Astrocyte of the spinal cord (primary cell): ENCODE results near the gene NDUFA13.

Experiments
- DNase-seq: peaks from one replicate; pipeline ENCODE4 v3.0.0; 2011; ENCODE audit warnings: low read depth, low spot score
- H3K4me3 ChIP-seq: 2 replicates; pipeline ENCODE4 v1.5.1; 2011; ENCODE audit warnings: low read depth, mild to moderate bottlenecking, low read length, moderate library complexity
- in situ Hi-C: cut with HindIII; loops from 2 replicates; pipeline ENCODE4 v1.10.0; 2017; ENCODE audit warnings: low sequenced_read_pairs
- TF ChIP-seq, protein P1 (sequence below): IDR thresholded peaks from 2 replicates; pipeline ENCODE4 v1.5.1; 2012; ENCODE audit warnings: low read depth, mild to moderate bottlenecking, low read length, inconsistent platforms

Gene NDUFA13

GRCh38 chr19:19532806-19533701 is 17.0 kb downstream of the NDUFA13 start:
- in situ Hi-C loops = no loop called here

GRCh38 chr19:19533841-19534240 is 17.8 kb downstream of the NDUFA13 start:
- no peak overlapping the region for H3K4me3 ChIP-seq
- DNase-seq = no peak
- TF ChIP-seq, protein P1, sequence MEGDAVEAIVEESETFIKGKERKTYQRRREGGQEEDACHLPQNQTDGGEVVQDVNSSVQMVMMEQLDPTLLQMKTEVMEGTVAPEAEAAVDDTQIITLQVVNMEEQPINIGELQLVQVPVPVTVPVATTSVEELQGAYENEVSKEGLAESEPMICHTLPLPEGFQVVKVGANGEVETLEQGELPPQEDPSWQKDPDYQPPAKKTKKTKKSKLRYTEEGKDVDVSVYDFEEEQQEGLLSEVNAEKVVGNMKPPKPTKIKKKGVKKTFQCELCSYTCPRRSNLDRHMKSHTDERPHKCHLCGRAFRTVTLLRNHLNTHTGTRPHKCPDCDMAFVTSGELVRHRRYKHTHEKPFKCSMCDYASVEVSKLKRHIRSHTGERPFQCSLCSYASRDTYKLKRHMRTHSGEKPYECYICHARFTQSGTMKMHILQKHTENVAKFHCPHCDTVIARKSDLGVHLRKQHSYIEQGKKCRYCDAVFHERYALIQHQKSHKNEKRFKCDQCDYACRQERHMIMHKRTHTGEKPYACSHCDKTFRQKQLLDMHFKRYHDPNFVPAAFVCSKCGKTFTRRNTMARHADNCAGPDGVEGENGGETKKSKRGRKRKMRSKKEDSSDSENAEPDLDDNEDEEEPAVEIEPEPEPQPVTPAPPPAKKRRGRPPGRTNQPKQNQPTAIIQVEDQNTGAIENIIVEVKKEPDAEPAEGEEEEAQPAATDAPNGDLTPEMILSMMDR = no peak
- in situ Hi-C loops = no loop called here

More at GRCh38 chr19:19532806-19533701, 17.0 kb downstream of the NDUFA13 start:
- no peak for DNase-seq
- no peak overlapping the region for H3K4me3 ChIP-seq
- TF ChIP-seq, protein P1 = no peak

DNA sequence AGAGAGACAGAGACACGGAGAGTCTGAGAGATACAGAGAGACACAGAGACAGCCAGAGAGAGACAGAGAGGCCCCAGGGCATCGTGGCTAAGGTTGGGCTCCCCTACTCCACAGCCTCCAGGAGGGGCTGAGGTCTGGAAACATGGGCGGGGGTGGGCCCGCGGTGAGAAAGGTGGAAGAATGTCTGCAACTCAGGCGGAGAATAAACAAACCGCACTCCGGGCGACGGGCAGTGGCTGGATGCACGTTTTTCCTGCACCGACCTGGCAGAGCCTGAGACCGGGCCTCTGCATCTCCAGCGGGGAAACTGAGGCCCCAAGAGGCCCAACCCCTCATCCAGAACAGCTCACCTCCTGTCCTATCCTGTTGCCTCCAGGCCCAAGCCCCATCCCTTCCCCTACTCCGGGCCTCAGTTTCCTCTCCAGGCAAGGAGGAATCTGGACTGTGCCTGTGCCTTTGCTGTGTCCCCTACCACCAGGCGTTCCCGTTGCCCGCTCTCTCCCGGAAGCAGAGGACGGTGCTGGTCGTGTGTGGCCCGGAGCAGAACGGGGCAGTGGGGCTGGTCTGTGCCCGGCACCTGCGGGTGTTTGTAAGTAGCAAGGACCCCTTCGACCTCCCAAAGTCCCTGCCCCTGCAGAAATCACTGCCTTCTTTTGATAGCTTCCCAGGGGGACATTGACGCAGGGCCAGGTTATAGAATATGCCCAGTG is 18.7 kb downstream of the NDUFA13 start:
- in situ Hi-C loops = no loop called here
- TF ChIP-seq, protein P1 = no peak
- no peak for DNase-seq
- H3K4me3 ChIP-seq = no peak overlapping the region

GRCh38 chr19:19535311-19536191 is 19.5 kb downstream of the NDUFA13 start:
- TF ChIP-seq, protein P1 = no peak
- in situ Hi-C loops = no loop called here
- DNase-seq = no peak
- no peak overlapping the region for H3K4me3 ChIP-seq

DNA sequence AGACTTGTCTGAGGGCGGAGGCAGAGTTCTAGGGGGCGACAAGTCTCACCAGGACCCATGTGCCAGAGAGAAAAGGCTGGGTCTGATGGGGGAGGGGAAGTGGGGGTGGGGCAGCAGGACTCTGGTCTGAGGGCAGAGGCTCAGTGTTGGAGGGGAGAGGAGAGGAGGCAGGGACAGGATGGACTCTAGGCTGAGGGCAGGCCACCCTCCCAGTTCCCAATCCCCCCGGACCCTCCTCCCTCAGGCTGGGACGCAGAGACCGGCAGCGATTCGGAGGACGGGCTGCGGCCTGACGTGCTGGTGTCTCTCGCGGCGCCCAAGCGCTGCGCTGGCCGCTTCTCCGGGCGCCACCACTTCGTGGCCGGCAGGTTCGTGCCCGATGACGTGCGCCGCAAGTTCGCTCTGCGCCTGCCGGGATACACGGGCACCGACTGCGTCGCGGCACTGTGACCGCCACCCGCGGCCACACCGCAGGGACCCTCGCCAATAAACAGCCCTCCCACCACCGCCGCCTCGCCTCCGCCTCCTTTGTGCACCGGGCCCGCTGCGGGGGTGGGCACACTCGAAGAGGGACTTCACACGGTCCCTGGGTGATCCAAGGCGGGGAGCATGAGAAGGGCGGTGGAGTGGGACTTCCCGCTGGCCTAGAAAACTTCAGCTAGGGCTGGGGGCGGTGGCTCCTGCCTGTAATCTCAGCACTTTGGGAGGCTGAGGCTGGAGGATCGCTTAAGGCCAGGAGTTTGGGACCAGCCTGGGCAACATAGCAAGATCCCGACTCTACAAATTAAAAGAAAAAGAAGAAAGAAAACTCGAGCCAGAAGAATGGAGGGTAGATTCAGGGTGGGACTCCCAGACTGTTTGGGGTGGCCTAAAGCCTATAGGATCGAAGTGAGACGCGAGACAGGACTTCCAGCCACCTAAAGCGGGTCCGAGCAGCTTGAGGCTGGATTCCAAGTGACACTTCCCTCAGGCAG is 21.3 kb downstream of the NDUFA13 start:
- in situ Hi-C loops = no loop called here

More for the DNA sequence above, 21.3 kb downstream of the NDUFA13 start:
- TF ChIP-seq, protein P1 = no peak
- DNase-seq = no peak
- H3K4me3 ChIP-seq = no peak overlapping the region
